ENCODE results near the gene CD7. TPM values are rescaled to one million over a fixed set of nuclear protein-coding genes. Genes with fewer than 3 reads are reported as not detected.
"Not testable (repeated sequence)": the region's sequence is repeated elsewhere in the genome, so short reads cannot be mapped to it uniquely, and the experiment has no call there.

The CD7 gene
- total RNA-seq, 4 donors from 2014 or later: 3.0 to 4.4 (median 4.1) TPM

DNA sequence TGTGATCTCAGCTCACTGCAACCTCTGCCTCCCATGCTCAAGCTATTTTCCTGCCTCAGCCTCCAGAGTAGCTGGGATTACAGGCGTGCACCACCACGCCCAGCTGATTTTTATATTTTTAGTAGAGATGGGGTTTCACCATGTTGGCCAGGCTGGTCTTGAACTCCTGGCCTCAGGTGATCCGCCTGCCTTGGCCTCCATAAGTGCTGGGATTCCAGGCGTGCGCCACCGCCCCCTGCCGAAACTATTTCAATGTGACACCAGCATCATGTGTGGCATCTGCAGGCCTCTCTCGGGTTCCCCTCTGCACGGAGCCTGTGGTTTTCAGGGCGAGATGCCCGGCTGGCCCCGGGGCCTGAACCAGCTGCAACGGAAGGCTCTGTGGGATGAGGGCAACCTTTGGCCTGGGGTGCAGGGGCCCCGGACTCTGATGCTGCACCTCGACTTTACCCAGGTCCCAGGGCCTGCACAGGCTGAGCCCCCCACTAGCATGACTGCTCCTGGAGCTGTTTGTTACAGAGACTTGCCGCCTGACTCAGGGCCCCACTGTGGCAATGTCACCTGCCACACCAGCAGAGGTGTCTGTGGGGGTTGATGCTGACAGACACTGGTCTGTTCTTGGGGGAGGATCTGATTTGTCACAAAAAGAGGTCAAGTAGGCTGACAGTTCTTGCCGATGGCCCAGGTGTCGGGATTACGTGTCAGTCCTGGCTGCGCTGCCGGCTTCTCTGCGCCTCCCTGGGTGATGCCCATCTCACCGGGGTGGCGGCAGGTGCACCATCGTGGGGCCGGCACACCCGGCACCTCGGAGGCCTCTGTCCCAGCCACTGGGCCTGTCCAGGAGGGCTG is 33.0 kb upstream of the CD7 start:
- Histone ChIP-seq H3K4me1 (peaks cover 0 to 10% (median 3%) of the 10 kb centered on the region in 3 donors), H3K27me3 (peaks cover 0 to 66% (median 0%) of the 10 kb centered on the region in 4 donors), H3K27ac (no peak overlapping the region), H3K4me3 (no peak overlapping the region), H3K9me3 (no peaks in the 10 kb centered on the region), H3K36me3 (no peaks in the 10 kb centered on the region)
- no peak for DNase-seq
- 69 to 72% methylated on average over 5 to 6 of the region's 28 CpGs for WGBS, 2 donors
- TF ChIP-seq, protein P1, sequence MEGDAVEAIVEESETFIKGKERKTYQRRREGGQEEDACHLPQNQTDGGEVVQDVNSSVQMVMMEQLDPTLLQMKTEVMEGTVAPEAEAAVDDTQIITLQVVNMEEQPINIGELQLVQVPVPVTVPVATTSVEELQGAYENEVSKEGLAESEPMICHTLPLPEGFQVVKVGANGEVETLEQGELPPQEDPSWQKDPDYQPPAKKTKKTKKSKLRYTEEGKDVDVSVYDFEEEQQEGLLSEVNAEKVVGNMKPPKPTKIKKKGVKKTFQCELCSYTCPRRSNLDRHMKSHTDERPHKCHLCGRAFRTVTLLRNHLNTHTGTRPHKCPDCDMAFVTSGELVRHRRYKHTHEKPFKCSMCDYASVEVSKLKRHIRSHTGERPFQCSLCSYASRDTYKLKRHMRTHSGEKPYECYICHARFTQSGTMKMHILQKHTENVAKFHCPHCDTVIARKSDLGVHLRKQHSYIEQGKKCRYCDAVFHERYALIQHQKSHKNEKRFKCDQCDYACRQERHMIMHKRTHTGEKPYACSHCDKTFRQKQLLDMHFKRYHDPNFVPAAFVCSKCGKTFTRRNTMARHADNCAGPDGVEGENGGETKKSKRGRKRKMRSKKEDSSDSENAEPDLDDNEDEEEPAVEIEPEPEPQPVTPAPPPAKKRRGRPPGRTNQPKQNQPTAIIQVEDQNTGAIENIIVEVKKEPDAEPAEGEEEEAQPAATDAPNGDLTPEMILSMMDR (IDR thresholded peaks at IDR 0.05): peak in 2 of 6 experiments; percentile 5 to 19
- TF ChIP-seq POLR2A (IDR thresholded peaks at IDR 0.05): no peak
- intact Hi-C loops (cut with DNase I): loop anchor here (2.0 to 10.0 kb wide), 2 partner anchors 64 to 204 kb away; no protein-coding TSS in a partner anchor

DNA sequence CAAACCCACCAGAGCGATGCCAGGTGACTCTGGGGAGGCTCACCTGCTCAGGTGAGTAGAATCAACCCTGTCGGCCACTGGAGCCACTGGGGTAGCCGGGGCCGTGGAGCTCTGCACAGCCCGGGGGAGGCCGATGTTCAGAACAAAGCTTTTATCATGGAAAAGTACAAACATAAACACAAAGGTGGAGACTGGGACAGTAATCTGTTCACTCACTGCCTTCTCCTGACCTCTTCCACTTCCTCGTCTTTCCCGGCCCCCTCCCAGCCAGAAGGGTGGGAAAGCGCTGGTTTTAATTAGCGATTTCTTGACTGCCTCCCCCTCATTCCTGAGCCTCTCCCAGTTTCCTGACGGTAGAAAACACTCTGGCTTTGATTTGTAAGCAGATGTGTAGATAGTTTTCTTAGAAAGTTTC is 31.9 kb upstream of the CD7 start:
- Histone ChIP-seq H3K9me3 (no peaks in the 10 kb centered on the region), H3K36me3 (no peaks in the 10 kb centered on the region), H3K27me3 (peaks cover 0 to 55% (median 0%) of the 10 kb centered on the region in 4 donors), H3K4me1 (peaks cover 0 to 9% (median 3%) of the 10 kb centered on the region in 3 donors), H3K27ac (no peak overlapping the region), H3K4me3 (no peak overlapping the region)
- intact Hi-C loops (cut with DNase I): no loop called here
- TF ChIP-seq, protein P1 (IDR thresholded peaks at IDR 0.05): no peak
- no peak for TF ChIP-seq POLR2A (IDR thresholded peaks at IDR 0.05)
- no peak for DNase-seq
- WGBS, 2 donors: 24 to 50% methylated on average over 10 of the region's 11 CpGs

GRCh38 chr17:82348866-82349265 is 31.5 kb upstream of the CD7 start:
- H3K27me3 ChIP-seq: peaks cover 0 to 51% (median 0%) of the 10 kb centered on the region in 4 donors
- intact Hi-C loops (cut with DNase I): no loop called here
- peaks cover 0 to 9% (median 3%) of the 10 kb centered on the region in 3 donors for H3K4me1 ChIP-seq
- no peak overlapping the region for H3K27ac ChIP-seq
- WGBS, 2 donors: 44 to 72% methylated on average over 7 to 11 of the region's 11 CpGs
- no peaks in the 10 kb centered on the region for H3K9me3 ChIP-seq
- no peak overlapping the region for H3K4me3 ChIP-seq
- DNase-seq: no peak
- no peaks in the 10 kb centered on the region for H3K36me3 ChIP-seq
- TF ChIP-seq, protein P1 (IDR thresholded peaks at IDR 0.05): no peak
- no peak for TF ChIP-seq POLR2A (IDR thresholded peaks at IDR 0.05)

DNA sequence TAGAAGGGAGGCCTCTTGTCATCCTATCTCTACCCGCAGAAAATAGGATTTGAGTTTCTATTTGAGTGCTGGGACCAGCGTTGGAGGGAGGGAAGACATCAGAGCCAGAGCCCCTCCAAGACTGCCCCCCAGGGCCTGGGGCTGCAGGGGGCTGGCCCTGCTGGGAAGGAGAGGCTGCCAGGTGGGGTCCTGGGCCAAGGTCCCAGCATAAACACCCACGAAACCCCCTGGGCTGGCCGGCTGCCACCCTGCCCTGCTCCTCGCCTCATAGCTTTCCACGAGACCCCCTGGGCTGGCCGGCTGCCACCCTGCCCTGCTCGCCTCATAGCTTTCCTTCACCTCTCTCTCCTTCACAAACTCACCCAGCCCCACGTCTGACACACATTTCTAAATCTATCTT is 31.0 kb upstream of the CD7 start:
- no peak for TF ChIP-seq POLR2A (IDR thresholded peaks at IDR 0.05)
- TF ChIP-seq, protein P1 (IDR thresholded peaks at IDR 0.05): no peak
- Histone ChIP-seq H3K9me3 (no peaks in the 10 kb centered on the region), H3K4me1 (peaks cover 0 to 9% (median 3%) of the 10 kb centered on the region in 3 donors), H3K4me3 (no peak overlapping the region), H3K27me3 (peaks cover 0 to 46% (median 0%) of the 10 kb centered on the region in 4 donors), H3K36me3 (no peaks in the 10 kb centered on the region), H3K27ac (no peak overlapping the region)
- intact Hi-C loops (cut with DNase I): no loop called here
- no peak for DNase-seq
- 69 to 82% methylated on average over 6 to 8 of the region's 9 CpGs for WGBS, 2 donors

DNA sequence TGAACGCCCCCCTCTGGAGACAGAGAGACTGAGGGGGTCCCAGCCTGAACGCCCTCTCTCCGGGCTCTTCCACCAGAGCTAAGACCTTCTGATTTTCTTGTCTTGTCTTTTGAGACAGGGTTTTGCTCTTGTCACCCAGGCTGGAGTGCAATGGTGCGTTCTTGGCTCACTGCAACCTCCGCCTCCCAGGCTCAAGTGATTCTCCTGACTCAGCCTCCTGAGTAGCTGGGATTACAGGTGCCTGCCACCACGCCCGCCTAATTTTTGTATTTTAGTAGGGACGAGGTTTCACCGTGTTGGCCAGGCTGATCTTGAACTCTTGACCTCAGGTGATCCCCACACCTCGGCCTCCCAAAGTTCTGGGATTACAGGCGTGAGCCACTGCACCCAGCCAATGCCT is 30.6 kb upstream of the CD7 start:
- H3K36me3 ChIP-seq; H3K27ac ChIP-seq; DNase-seq; intact Hi-C loops (cut with DNase I); H3K4me3 ChIP-seq; H3K4me1 ChIP-seq; H3K9me3 ChIP-seq: not testable (repeated sequence)
- peaks cover 0 to 44% (median 0%) of the 10 kb centered on the region in 4 donors for H3K27me3 ChIP-seq
- 61 to 77% methylated on average over 10 to 11 of the region's 11 CpGs for WGBS, 2 donors

Data from esophagus squamous epithelium (tissue), 5 donors.